ENCODE results near the gene HSDL2.
"Not testable (repeated sequence)": the region's sequence is repeated elsewhere in the genome, so short reads cannot be mapped to it uniquely, and the experiment has no call there.

The HSDL2 gene

GRCh38 chr9:112396416-112396815, 16.5 kb downstream of the HSDL2 start:
- H3K27ac ChIP-seq (ENCODE audit: low read length), result no peak overlapping the region
- no peaks in the 10 kb centered on the region for H3K36me3 ChIP-seq (ENCODE audit: control insufficient read depth in 2 of 2, insufficient read depth in 2 of 2, low read length in 2 of 2)
- H3K9ac ChIP-seq (ENCODE audit: low read length in 2 of 2), result no peak overlapping the region
- H3K4me3 ChIP-seq (ENCODE audit: low read length in 2 of 2), result no peak overlapping the region
- no peaks in the 10 kb centered on the region for H3K4me1 ChIP-seq (ENCODE audit: control insufficient read depth, insufficient read depth, low read length)
- H3K9me3 ChIP-seq (ENCODE audit: control insufficient read depth in 2 of 2, low read length in 2 of 2), result no peaks in the 10 kb centered on the region
- no peaks in the 10 kb centered on the region for H3K27me3 ChIP-seq (ENCODE audit: control insufficient read depth in 1 of 2, insufficient read depth in 2 of 2, low read length in 2 of 2)

- H3K27ac ChIP-seq (ENCODE audit: low read length), result no peak overlapping the region
- H3K36me3 ChIP-seq (ENCODE audit: control insufficient read depth in 2 of 2, insufficient read depth in 2 of 2, low read length in 2 of 2), result no peaks in the 10 kb centered on the region
- no peak overlapping the region for H3K4me3 ChIP-seq (ENCODE audit: low read length in 2 of 2)
- H3K9me3 ChIP-seq (ENCODE audit: control insufficient read depth in 2 of 2, low read length in 2 of 2), result no peaks in the 10 kb centered on the region
- no peaks in the 10 kb centered on the region for H3K4me1 ChIP-seq (ENCODE audit: control insufficient read depth, insufficient read depth, low read length)
- no peaks in the 10 kb centered on the region for H3K27me3 ChIP-seq (ENCODE audit: control insufficient read depth in 1 of 2, insufficient read depth in 2 of 2, low read length in 2 of 2)
- H3K9ac ChIP-seq (ENCODE audit: low read length in 2 of 2), result no peak overlapping the region
Observed at GRCh38 chr9:112396872-112397271, 17.0 kb downstream of the HSDL2 start.

DNA sequence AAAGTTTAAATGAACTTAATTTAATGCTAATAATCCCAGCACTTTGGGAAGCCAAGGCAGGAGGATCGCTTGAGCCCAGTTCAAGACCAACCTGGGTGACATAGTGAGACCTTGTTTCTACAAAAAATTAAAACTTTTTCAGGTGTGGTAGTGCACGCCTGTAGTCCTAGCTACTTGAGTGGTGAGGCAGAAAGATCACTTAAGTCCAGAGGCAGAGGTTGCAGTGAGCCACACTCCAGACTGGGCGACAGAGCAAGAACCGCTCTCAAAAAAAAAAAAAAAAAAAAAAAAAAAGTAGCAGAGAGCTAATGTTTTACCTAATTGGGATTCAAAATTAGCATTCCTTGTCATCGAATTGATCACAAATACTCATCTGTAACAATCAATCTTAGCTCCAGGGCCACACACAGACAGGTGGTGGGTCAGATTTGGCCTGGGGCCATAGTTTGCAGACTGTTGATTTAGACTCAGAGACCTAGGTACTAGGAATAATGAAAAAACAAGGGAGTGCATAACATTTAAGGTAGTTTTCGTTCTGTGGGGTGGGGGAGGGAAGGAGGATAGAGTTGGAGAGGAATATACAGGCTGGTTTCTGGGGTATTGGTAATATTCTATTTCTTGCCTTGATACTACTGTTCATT, 21.4 kb downstream of the HSDL2 start:
- H3K9me3 ChIP-seq (ENCODE audit: control insufficient read depth in 2 of 2, low read length in 2 of 2), result no peaks in the 10 kb centered on the region
- H3K27ac ChIP-seq (ENCODE audit: low read length), result no peak overlapping the region
- H3K4me1 ChIP-seq (ENCODE audit: control insufficient read depth, insufficient read depth, low read length), result no peaks in the 10 kb centered on the region
- no peak overlapping the region for H3K9ac ChIP-seq (ENCODE audit: low read length in 2 of 2)
- no peaks in the 10 kb centered on the region for H3K36me3 ChIP-seq (ENCODE audit: control insufficient read depth in 2 of 2, insufficient read depth in 2 of 2, low read length in 2 of 2)
- H3K4me3 ChIP-seq (ENCODE audit: low read length in 2 of 2), result no peak overlapping the region
- H3K27me3 ChIP-seq (ENCODE audit: control insufficient read depth in 1 of 2, insufficient read depth in 2 of 2, low read length in 2 of 2), result no peaks in the 10 kb centered on the region

DNA sequence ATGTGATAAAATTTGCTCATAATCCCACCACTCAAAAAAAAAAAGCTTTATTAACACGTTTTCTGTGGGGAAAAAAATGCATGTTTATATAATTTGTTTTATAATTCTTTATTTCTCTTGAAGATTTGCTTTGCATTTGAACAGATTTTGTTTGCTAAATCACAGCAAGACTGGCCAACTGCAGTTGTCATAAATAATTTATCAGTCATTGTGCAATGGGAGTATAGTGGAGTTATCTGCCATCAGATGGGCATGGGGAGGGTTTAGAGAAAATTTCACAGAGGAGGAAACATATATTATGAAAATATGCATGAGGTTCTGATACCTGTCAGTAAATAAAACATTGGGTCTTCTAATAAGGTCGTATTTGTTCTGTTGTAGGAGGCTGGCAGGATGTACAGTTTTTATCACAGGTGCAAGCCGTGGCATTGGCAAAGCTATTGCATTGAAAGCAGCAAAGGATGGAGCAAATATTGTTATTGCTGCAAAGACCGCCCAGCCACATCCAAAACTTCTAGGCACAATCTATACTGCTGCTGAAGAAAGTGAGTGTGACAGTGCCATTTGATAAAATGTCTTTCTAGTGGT, 23.8 kb downstream of the HSDL2 start:
- no peak overlapping the region for H3K27ac ChIP-seq (ENCODE audit: low read length)
- H3K4me3 ChIP-seq (ENCODE audit: low read length in 2 of 2), result no peak overlapping the region

DNA sequence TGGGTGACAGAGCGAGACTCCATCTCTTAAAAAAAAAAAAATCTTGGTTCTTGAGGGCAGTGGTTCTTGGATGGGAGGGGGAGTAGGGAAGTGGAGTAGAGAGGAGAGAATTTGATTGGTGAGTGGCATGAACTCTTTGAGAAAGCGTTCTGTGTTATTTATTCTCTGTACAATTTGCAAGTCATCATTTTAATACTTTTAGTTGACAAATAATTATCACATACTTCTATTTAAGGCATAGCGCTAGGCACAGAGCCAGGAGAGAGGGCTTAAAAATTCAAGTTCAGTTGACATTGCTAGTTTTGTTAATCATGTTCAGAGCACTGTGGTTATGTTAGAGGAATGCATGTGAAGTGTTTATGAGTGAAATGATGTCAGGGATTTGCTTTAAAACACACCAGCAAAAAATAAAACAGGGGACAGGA, 24.6 kb downstream of the HSDL2 start:
- H3K27ac ChIP-seq (ENCODE audit: low read length), result no peak overlapping the region
- no peak overlapping the region for H3K4me3 ChIP-seq (ENCODE audit: low read length in 2 of 2)
- H3K36me3 ChIP-seq (ENCODE audit: control insufficient read depth in 2 of 2, insufficient read depth in 2 of 2, low read length in 2 of 2), result peaks cover 4 to 13% of the 10 kb centered on the region in 2 donors
- H3K4me1 ChIP-seq (ENCODE audit: control insufficient read depth, insufficient read depth, low read length), result no peaks in the 10 kb centered on the region
- H3K9ac ChIP-seq (ENCODE audit: low read length in 2 of 2), result no peak overlapping the region
- H3K9me3 ChIP-seq (ENCODE audit: control insufficient read depth in 2 of 2, low read length in 2 of 2), result no peaks in the 10 kb centered on the region
- H3K27me3 ChIP-seq (ENCODE audit: control insufficient read depth in 1 of 2, insufficient read depth in 2 of 2, low read length in 2 of 2), result no peaks in the 10 kb centered on the region

More for the DNA sequence above, 23.8 kb downstream of the HSDL2 start:
- Histone ChIP-seq H3K27me3 (ENCODE audit: control insufficient read depth in 1 of 2, insufficient read depth in 2 of 2, low read length in 2 of 2) (no peaks in the 10 kb centered on the region), H3K36me3 (ENCODE audit: control insufficient read depth in 2 of 2, insufficient read depth in 2 of 2, low read length in 2 of 2) (peaks cover 4 to 10% of the 10 kb centered on the region in 2 donors), H3K9me3 (ENCODE audit: control insufficient read depth in 2 of 2, low read length in 2 of 2) (no peaks in the 10 kb centered on the region), H3K4me1 (ENCODE audit: control insufficient read depth, insufficient read depth, low read length) (no peaks in the 10 kb centered on the region), H3K9ac (ENCODE audit: low read length in 2 of 2) (no peak overlapping the region)

- Histone ChIP-seq H3K9me3 (ENCODE audit: control insufficient read depth in 2 of 2, low read length in 2 of 2) (no peaks in the 10 kb centered on the region), H3K4me1 (ENCODE audit: control insufficient read depth, insufficient read depth, low read length) (no peaks in the 10 kb centered on the region), H3K27ac (ENCODE audit: low read length) (no peak overlapping the region), H3K27me3 (ENCODE audit: control insufficient read depth in 1 of 2, insufficient read depth in 2 of 2, low read length in 2 of 2) (no peaks in the 10 kb centered on the region), H3K4me3 (ENCODE audit: low read length in 2 of 2) (no peak overlapping the region), H3K36me3 (ENCODE audit: control insufficient read depth in 2 of 2, insufficient read depth in 2 of 2, low read length in 2 of 2) (peaks cover 7 to 13% of the 10 kb centered on the region in 2 donors), H3K9ac (ENCODE audit: low read length in 2 of 2) (no peak overlapping the region)
Observed at GRCh38 chr9:112408275-112408674, 28.4 kb downstream of the HSDL2 start.

GRCh38 chr9:112408819-112409218, 28.9 kb downstream of the HSDL2 start:
- H3K9ac ChIP-seq (ENCODE audit: low read length in 2 of 2), result no peak overlapping the region
- peaks cover 7 to 13% of the 10 kb centered on the region in 2 donors for H3K36me3 ChIP-seq (ENCODE audit: control insufficient read depth in 2 of 2, insufficient read depth in 2 of 2, low read length in 2 of 2)
- no peaks in the 10 kb centered on the region for H3K27me3 ChIP-seq (ENCODE audit: control insufficient read depth in 1 of 2, insufficient read depth in 2 of 2, low read length in 2 of 2)
- no peaks in the 10 kb centered on the region for H3K9me3 ChIP-seq (ENCODE audit: control insufficient read depth in 2 of 2, low read length in 2 of 2)
- no peak overlapping the region for H3K4me3 ChIP-seq (ENCODE audit: low read length in 2 of 2)
- H3K27ac ChIP-seq (ENCODE audit: low read length), result no peak overlapping the region
- no peaks in the 10 kb centered on the region for H3K4me1 ChIP-seq (ENCODE audit: control insufficient read depth, insufficient read depth, low read length)

GRCh38 chr9:112409758-112410157, 29.9 kb downstream of the HSDL2 start:
- Histone ChIP-seq H3K9me3 (ENCODE audit: control insufficient read depth in 2 of 2, low read length in 2 of 2) (no peaks in the 10 kb centered on the region), H3K27ac (ENCODE audit: low read length) (no peak overlapping the region), H3K9ac (ENCODE audit: low read length in 2 of 2) (no peak overlapping the region), H3K36me3 (ENCODE audit: control insufficient read depth in 2 of 2, insufficient read depth in 2 of 2, low read length in 2 of 2) (peaks cover 7 to 13% of the 10 kb centered on the region in 2 donors), H3K4me1 (ENCODE audit: control insufficient read depth, insufficient read depth, low read length) (no peaks in the 10 kb centered on the region), H3K4me3 (ENCODE audit: low read length in 2 of 2) (no peak overlapping the region), H3K27me3 (ENCODE audit: control insufficient read depth in 1 of 2, insufficient read depth in 2 of 2, low read length in 2 of 2) (no peaks in the 10 kb centered on the region)

- H3K9ac ChIP-seq (ENCODE audit: low read length in 2 of 2), result no peak overlapping the region
- H3K9me3 ChIP-seq (ENCODE audit: control insufficient read depth in 2 of 2, low read length in 2 of 2), result no peaks in the 10 kb centered on the region
- H3K4me3 ChIP-seq (ENCODE audit: low read length in 2 of 2), result no peak overlapping the region
- H3K27me3 ChIP-seq (ENCODE audit: control insufficient read depth in 1 of 2, insufficient read depth in 2 of 2, low read length in 2 of 2), result no peaks in the 10 kb centered on the region
- H3K27ac ChIP-seq (ENCODE audit: low read length), result no peak overlapping the region
- peaks cover 7 to 12% of the 10 kb centered on the region in 2 donors for H3K36me3 ChIP-seq (ENCODE audit: control insufficient read depth in 2 of 2, insufficient read depth in 2 of 2, low read length in 2 of 2)
- no peaks in the 10 kb centered on the region for H3K4me1 ChIP-seq (ENCODE audit: control insufficient read depth, insufficient read depth, low read length)
Observed at GRCh38 chr9:112411626-112412027, 31.7 kb downstream of the HSDL2 start.

- H3K9ac ChIP-seq (ENCODE audit: low read length in 2 of 2); H3K27me3 ChIP-seq (ENCODE audit: control insufficient read depth in 1 of 2, insufficient read depth in 2 of 2, low read length in 2 of 2); H3K4me1 ChIP-seq (ENCODE audit: control insufficient read depth, insufficient read depth, low read length); H3K9me3 ChIP-seq (ENCODE audit: control insufficient read depth in 2 of 2, low read length in 2 of 2); H3K4me3 ChIP-seq (ENCODE audit: low read length in 2 of 2); H3K36me3 ChIP-seq (ENCODE audit: control insufficient read depth in 2 of 2, insufficient read depth in 2 of 2, low read length in 2 of 2); H3K27ac ChIP-seq (ENCODE audit: low read length): not testable (repeated sequence)
Observed at GRCh38 chr9:112413728-112414127, 33.8 kb downstream of the HSDL2 start.

DNA sequence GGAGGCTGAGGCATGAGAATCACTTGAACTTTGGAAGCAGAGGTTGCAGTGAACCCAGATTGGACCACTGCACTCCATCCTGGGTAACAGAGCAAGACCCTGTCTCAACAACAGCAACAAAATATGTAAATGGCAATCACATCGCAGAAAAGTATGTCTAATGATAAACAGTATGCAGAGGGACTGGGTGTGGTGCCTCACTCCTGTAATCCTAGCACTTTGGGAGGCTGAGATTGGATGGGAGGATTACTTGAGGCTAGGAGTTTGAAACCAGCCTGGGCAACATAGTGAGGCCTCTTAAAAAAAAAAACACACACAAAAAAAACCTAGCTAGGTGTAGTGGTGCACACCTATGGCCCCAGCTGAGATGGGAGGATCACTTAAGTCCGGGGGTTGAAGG, 40.3 kb downstream of the HSDL2 start:
- Histone ChIP-seq H3K27me3 (ENCODE audit: control insufficient read depth in 1 of 2, insufficient read depth in 2 of 2, low read length in 2 of 2) (no peaks in the 10 kb centered on the region), H3K9me3 (ENCODE audit: control insufficient read depth in 2 of 2, low read length in 2 of 2) (no peaks in the 10 kb centered on the region), H3K9ac (ENCODE audit: low read length in 2 of 2) (no peak overlapping the region), H3K27ac (ENCODE audit: low read length) (no peak overlapping the region), H3K4me3 (ENCODE audit: low read length in 2 of 2) (no peak overlapping the region), H3K4me1 (ENCODE audit: control insufficient read depth, insufficient read depth, low read length) (no peaks in the 10 kb centered on the region), H3K36me3 (ENCODE audit: control insufficient read depth in 2 of 2, insufficient read depth in 2 of 2, low read length in 2 of 2) (peaks cover 9 to 12% of the 10 kb centered on the region in 2 donors)

Data from stomach smooth muscle (tissue), 2 donors.